Cerebellar nuclear complex (tissue), 1 donor: ENCODE measurements around the gene DNAJC9.

Experiments used
- DNase-seq, 2 experiments: peaks; one replicate each; lab custom pipeline; 2025; lab: John Stamatoyannopoulos, UW

The DNAJC9 gene

DNA sequence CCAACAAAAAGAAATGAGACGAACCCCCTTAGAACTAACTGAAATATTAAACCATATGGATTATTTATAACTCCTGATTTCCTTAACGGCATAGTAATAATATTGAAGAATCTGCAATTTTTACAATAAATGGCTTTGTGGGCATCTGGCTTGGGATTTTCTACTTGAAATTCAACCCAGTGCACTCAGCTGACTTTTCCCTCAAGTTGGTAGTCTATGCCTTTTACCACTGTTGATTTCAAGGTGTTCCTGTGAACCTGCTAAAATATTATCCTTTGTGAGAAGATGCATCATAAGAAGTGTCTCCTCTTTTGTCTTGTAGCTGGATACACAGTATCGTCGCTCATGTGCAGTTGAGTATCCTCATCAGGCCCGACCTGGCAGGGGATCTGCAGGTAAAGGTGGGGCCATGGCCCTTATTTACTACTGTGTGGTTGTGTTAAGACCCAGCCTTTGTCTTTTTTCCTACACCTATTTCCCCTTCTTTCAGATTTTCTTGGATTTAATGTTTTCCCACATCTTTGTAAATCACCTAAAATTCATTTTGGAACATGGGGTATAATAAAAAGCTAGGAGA is 8.0 kb downstream of the DNAJC9 start:
- no peak for DNase-seq

DNA sequence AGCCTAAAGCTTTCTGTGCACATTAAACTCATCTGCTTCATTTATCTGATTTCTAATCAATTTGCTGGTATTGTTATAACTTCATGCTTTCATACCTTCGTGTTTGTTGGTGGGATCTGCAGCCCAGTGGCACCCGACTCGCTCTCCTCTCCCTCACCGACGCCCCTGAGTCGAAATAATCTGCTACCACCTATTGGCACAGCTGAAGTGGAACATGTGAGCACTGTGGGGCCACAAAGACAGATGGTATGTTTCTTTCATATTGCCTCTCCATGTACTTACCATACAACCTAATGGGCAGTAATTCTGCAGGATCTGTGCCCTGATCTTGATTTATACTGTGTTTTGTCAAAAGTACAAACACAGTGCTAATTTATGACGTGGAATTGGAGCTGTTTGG is 12.4 kb downstream of the DNAJC9 start:
- DNase-seq, result no peak

DNA sequence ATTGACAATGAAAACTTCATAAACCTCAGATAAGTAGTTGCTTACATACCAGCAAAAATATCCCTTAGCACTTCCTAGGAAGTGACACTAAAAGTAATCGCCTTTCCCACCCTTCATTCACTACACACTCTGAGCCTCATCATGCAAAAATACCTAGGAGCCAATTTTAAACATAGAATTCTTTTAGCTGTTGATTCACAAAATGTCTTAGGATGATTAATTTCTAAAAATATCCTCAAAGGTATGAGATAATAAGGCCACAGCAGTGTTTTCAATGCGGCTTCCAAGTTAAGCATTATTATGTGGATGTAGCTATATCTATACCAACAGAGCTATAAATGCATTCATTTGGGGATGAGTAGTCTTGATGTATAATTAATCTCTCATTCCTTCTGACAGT is 13.2 kb downstream of the DNAJC9 start:
- no peak for DNase-seq

DNA sequence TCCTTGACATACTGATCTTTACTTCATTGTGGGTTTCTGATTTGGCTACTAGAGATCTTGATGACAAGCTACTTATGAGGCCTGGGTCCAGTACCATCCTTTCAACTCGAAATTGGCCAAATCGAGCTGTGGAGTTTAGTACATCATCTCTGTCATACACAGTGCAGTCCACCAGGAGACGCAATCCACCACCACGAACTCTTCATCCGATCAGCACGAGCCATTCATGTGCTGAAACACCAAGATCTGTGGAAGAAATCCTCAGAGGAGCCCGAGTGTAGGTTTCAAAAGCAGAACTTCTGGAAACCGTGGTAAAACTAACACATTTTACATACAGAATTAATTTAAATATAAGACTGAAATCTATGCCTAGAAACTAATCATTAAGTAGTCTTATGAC is 14.2 kb downstream of the DNAJC9 start:
- no peak for DNase-seq

DNA sequence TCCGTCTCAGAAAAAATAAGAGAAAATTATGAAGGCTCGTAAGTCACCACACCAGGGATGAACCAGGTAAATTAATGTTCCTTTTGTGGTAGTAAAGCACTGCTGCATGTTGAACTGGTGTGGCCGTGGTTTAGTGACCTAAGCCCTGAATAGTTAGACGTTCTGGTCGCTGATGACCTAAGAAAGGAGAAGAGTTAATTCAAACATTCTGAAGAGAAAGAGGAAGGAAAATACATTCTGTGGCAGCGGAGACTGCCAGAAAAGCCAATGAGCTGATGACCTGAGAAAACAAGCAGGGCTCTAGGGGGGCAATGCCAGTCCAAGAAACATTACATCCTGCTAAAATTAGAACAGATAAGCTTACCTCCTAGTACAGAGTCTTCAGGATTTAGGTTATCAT is 17.5 kb downstream of the DNAJC9 start:
- no peak for DNase-seq

DNA sequence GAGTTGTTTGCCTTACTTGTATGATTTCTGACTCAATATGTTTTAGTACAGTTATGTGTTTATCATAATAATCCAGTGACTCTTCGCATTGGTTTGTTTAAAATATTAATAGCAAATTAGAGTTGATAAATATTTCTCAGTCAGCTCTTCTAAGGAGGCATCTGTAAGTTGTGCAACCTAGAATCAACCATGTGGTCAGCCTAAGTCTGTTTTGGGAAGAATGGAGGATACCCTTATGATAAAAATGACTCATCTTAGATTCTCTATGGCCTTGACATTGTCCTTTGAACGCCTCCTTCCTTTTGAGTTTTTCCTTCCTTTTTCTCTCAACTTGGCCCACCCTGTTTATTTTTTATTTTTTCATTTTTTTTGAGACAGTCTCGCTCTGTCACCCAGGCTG is 18.8 kb downstream of the DNAJC9 start:
- no peak for DNase-seq

DNA sequence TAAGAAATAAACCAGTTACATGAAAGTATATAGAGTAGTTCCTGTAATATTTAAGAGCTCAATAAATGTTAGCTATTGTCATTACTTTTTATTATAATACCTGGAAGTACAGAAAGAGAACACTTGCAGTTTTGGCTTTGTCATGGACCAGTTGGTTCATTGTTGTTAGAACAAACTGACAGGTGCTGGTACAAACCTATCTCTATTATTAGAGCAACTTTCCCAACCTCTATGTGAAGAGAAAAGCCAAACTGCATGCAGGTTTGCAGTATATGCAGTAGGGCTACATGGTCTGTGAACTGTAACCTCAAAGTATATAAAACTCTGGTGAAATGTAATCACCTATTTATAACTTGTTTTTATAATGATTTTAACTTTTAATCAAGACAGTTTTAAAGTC is 20.4 kb downstream of the DNAJC9 start:
- DNase-seq, result no peak

DNA sequence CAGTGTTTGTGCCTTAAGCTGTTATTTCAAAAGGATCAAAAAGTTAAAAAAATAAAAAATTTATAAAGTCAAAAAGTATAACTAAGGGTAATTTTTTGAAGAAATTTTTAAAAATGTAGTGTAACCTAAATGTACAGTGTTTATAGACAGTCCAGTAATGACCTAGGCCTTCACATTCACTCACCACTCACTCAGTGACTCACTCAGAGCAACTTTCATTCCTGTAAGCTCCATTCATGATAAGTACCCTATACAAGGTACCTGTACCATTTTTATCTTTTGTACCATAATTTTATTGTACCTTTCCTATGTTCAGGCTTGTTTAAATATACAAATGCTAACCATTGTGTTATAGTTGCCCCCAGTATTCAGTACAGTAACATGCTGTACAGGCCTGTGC is 21.5 kb downstream of the DNAJC9 start:
- no peak for DNase-seq

DNA sequence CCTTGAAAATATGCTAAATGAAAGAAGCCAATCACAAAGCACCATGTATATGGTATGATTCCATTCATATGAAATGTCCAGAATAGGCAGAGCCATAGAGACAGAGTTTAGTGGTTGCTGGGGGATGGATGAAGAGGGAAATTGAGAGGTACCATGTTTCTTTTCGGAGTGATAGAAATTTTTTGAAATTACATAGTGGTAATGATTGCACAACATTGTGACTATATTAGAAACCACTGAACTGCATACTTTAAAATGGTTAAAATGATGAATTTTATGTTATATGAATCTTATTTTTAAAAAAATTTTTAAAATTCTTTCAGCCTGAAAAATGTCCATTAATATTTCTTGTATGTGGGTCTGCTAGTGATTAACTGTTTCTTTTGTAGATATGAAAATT is 26.1 kb downstream of the DNAJC9 start:
- DNase-seq, result no peak

DNA sequence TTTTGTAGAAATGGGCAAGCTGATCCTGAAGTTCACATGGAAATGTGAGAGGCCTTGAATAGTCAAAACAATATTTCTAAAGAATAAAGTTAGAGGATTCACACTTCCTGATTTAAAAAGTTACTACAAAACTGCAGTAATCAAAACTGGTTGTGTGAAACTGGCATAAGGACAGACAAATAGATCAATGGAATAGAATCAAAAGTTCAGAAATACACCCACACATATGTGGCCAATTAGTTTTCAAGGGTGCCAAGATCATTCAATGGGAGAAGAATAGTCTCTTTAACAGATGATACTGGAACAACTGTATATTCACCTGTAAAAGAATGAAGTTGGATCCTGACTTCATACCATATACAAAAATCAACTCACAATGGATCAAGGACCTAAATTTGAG is 27.7 kb downstream of the DNAJC9 start:
- DNase-seq, result no peak

DNA sequence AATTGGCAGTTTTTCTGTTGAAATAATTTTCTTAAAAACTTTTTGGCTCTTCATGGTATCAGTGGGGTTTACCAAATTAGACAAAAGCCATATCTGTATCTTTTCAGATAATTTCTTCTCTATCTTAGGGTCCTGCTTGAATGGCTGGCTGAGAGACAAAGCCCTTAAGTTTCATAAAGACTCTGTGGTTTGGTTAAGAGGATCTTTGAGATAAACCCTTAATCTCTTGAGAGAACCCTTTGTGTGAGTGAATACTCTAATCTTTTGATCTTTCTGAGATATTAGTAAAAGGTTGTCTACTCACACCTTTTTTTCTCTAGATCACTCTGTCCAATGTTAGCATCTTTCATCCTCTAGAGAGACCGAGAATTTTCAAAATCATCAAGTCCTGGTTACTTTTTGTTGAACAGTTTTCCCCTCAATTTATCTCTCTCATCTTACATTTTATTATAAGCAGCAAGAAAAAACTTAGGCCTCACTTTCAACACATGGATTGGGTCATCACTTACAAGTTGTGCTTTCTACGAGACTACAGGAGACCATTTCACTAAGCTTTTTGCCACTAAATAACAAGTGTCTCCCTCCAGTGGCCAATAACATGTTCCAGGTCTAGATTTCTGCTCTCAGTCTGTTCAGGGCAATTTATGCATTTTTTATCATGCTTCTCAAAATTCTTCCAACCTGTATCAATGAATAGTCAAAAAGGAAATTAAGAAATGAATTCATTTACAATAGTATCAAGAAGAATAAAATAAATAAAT is 28.4 kb downstream of the DNAJC9 start:
- DNase-seq, result no peak

DNA sequence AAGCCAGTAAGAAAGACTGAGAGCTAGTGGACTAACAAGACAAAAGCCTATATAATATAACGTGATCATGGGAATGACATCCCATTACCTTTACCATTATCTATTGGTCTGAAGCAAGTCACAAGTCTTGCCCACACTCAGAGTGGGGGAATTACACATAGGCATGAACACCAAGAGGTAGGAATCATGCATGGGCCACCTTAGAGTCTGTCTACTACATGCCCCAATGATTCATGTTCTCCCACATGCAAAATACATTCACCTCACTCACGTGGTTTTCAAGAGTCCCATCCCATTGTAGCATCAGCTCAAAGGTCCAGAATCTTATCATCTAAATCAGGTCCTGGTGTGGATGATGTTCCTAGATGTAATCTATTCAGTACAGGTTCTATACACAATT is 29.4 kb downstream of the DNAJC9 start:
- DNase-seq, result no peak

DNA sequence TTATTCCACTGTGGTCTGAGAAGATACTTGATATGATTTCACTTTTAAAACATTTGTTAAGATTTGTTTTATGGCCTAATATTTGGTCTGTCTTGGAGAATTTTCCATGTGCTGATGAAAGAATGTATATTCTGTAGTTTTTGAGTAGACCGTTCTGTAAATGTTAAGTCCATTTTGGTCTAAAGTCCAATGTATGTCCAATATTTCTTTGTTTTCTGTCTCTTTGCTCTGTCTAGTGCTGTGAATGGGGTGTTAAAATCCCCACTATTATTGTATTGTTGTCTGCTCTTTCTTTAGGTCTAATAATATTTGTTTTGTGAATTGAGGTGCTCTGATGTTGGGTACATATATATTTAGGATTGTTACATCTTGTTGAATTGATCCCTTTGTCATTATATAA is 31.3 kb downstream of the DNAJC9 start:
- no peak for DNase-seq

DNA sequence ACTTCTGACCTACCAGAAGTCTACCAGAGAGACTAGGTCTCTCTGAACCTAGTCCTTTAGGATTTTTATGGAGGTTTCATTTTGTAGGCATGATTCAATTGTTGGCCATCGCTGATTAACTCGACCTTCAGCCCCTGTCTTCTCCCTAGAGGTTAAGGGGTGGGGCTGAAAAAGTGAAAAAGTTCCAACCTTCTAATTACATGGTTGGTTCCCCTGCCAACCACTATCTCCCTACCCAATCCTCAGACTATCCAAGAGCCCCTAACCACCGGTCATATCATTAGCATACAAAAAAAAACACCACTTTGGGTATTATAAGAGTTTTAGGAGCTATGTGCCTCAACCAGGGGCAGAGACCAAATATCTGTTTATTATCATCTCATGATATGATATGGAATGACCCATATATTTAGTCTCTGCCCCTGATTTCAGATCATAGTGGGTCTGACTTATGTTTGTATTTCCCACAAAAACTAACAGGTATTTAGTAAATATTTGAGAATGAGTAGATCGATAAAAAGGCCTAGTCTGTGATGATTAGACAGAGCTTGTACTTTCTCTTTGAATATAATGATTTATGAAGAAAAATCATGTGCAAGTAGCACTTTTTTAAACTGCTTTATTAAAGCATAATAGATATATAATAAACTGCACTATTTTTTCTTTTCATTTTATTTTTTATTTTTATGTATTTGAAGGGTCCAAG is 35.8 kb downstream of the DNAJC9 start:
- no peak for DNase-seq

DNA sequence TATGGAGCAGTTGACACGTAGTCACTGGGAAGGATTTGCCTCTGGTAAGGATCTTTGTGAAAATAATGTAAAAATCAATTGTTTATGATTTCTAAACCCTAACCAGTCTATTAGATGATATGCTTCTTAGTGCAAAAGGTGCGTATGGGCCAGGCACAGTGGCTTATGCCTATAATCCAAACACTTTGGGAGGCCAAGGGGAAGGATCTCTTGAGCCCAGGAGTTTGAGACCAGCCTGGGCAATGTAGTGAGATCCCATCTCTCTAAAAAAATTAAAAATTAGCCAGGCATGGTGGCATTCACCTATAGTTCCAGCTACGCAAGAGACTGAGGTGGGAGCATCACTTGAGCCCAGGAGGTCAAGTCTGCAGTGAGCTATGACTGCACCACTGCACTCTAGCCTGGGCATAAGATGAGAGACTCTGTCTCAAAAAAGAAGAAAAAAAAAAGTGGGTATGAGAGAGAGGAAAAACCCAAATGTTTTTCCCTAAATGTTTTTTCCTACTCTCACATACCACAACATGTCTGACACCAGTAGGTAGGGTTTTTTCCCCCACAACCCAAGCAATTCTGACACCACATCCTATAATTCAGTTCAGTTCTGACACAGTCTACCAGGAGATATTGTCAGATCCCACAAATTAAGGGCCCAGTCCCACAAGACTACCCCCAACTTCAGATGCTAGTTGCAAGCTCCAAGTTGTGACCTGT is 36.5 kb downstream of the DNAJC9 start:
- no peak for DNase-seq

DNA sequence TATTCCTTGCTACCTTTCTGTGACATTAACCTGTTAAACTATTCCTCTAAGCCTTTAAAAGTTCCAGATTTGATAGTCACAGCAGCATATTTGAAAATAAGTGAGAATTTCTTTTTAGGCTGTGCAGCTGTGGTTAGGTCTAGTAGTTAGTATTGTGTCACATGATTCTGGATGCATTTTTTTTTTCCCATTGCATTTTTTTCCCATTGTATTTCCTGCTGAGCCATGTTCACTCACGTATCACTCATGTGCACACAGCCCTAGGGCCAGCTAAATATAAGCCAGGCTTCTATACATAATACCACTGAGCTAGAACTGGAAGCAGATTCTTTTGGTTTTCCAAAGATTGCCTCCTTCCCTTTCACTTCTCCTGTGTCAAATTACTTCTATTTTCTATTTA is 37.4 kb downstream of the DNAJC9 start:
- DNase-seq, result no peak

DNA sequence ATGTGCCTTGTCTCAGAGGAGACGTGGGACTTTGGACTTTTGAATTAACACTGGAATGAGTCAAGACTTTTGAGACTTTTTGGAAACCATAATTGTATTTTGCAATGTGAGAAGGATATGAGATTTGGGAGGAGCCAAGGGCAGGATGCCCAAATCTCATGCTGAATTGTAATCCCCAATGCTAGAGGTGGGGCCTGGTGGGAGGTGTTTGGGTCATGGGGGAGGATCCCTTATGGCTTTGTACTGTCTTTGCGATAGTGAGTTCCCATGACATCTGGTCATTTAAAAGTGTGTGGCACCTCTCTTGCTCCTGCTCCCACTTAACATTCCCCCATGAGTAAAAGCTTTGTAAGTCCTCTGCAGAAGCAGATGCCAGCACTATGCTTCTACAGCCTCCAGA is 39.2 kb downstream of the DNAJC9 start:
- no peak for DNase-seq

DNA sequence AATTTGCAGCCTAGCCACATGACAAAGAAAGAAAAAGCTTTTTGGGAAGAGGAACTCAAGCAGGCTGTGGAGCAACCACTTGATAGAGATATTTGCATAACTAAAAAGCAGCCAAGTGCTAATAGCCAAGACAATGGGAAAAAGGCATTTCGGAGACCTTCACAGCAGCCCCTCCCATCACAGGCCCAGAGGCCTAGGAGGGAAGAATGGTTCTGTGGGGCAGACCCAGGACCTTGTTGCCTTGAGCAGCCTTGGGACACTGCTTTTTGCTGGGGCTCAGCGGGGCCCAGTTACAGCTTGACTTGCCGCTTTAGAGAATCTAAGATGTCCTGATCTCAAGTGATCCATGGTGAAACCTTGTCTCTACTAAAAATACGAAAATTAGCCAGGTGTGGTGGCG is 40.7 kb downstream of the DNAJC9 start:
- no peak for DNase-seq

DNA sequence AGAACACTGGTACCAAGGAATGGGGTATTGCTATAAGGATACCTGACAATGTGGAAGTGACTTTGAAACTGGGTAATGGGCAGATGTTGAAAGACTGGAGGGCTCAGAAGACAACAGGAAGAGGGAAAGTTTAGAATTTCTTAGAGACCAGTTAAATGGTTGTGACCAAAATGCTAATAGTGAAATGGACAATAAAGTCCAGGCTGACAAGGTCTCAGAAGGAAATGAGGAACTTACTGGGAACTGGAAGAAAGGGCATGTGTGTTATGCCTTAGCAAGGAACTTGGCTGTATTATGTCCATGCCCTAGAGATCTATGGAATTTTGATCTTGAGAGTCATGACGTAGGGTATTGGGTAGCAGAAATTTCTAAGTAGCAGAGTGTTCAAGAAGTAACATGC is 41.2 kb downstream of the DNAJC9 start:
- DNase-seq, result no peak

DNA sequence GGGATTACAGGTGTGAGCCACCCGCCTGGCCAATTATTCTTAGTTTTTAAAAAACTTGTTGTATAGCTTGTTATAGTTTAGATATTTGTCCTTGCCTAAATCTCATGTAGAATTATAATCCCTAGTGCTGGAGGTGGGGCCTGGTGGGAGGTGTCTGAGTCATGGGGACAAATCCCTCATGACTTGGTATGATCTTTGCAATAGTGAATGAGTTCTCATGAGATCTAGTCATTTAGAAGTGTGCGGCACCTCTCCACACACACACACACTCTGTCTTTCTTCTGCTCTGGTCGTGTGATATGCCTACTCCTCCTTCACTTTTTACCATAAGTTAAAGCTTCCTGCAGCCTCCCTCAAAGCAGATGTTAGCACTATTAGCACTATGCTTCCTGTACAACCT is 42.0 kb downstream of the DNAJC9 start:
- DNase-seq, result no peak
